OCI-LY3 (cell line): ENCODE results near the gene CWH43.
"Not testable (repeated sequence)": the region's sequence is repeated elsewhere in the genome, so short reads cannot be mapped to it uniquely, and the experiment has no call there.

ENCODE experiments used
- H2AFZ ChIP-seq: fragments of 200-600, 300-600 bp; shearing (Covaris generic); 2 replicates; pipeline ENCODE4 v1.6.0; 2014; ENCODE audit warnings: antibody characterized with exemption, low read depth, low read length
- H3K27ac ChIP-seq: fragments of 200-600, 300-600 bp; sonication (generic); 2 replicates; pipeline ENCODE4 v1.5.1; 2014; ENCODE audit warnings: mild to moderate bottlenecking, low read length, moderate library complexity, mixed read lengths
- H3K27me3 ChIP-seq: fragments of 200-600, 300-600 bp; sonication (generic); 2 replicates; pipeline ENCODE4 v1.6.1; 2014; ENCODE audit warnings: low read depth, low read length, mixed read lengths
- H3K36me3 ChIP-seq: fragments of 200-600, 300-600 bp; sonication (generic); replicated peaks from 2 replicates; pipeline ENCODE3; 2014; ENCODE audit warnings: low read depth, low read length, mixed read lengths
- H3K4me1 ChIP-seq: fragments of 300-600, 200-600 bp; sonication (generic); 2 replicates; pipeline ENCODE4 v1.6.1; 2014; ENCODE audit warnings: low read length, mixed read lengths
- H3K4me2 ChIP-seq: fragments of 200-600, 300-600 bp; sonication (generic); 2 replicates; pipeline ENCODE4 v1.6.1; 2014; ENCODE audit warnings: low read length, mixed read lengths
- H3K4me3 ChIP-seq: fragments of 300-600, 200-600 bp; sonication (generic); 2 replicates; pipeline ENCODE4 v1.5.1; 2014; ENCODE audit warnings: antibody characterized with exemption, mild to moderate bottlenecking, low read length, moderate library complexity
- H3K79me2 ChIP-seq: fragments of 300-600, 200-600 bp; shearing (Covaris generic); 2 replicates; pipeline ENCODE4 v1.6.1; 2014; ENCODE audit warnings: mild to moderate bottlenecking, low read length, mixed read lengths
- H3K9ac ChIP-seq: fragments of 300-600, 200-600 bp; shearing (Covaris generic); 2 replicates; pipeline ENCODE4 v1.6.0; 2014; ENCODE audit warnings: mild to moderate bottlenecking, low read length, moderate library complexity
- H3K9me3 ChIP-seq: fragments of 200-600, 300-600 bp; shearing (Covaris generic); 2 replicates; pipeline ENCODE4 v1.6.1; 2014; ENCODE audit warnings: low read length, mixed read lengths; ENCODE audit not compliant: insufficient read depth
- H4K20me1 ChIP-seq: fragments of 200-600, 300-600 bp; sonication (generic); 2 replicates; pipeline ENCODE4 v1.6.1; 2016; ENCODE audit warnings: low read length, mixed read lengths; ENCODE audit not compliant: insufficient read depth

CWH43 gene

GRCh38 chr4:49098034-49098759 is 112.1 kb downstream of the CWH43 start:
- not testable (repeated sequence) for H3K4me3 ChIP-seq, H3K4me1 ChIP-seq, H3K4me2 ChIP-seq, H3K27ac ChIP-seq, H3K36me3 ChIP-seq, H3K27me3 ChIP-seq, H4K20me1 ChIP-seq, H2AFZ ChIP-seq, H3K9ac ChIP-seq, H3K79me2 ChIP-seq
- peaks cover 44% of the 10 kb centered on the region for H3K9me3 ChIP-seq

- H3K79me2 ChIP-seq, H3K36me3 ChIP-seq, H3K4me2 ChIP-seq, H4K20me1 ChIP-seq, H3K4me3 ChIP-seq, H3K27me3 ChIP-seq, H3K4me1 ChIP-seq, H2AFZ ChIP-seq, H3K27ac ChIP-seq, H3K9ac ChIP-seq: not testable (repeated sequence)
- H3K9me3 ChIP-seq: peaks cover 54% of the 10 kb centered on the region
Observed at GRCh38 chr4:49099831-49100444, 113.9 kb downstream of the CWH43 start.

- H3K36me3 ChIP-seq, H3K27me3 ChIP-seq, H2AFZ ChIP-seq, H3K9ac ChIP-seq, H4K20me1 ChIP-seq, H3K4me3 ChIP-seq, H3K79me2 ChIP-seq, H3K4me2 ChIP-seq, H3K4me1 ChIP-seq, H3K27ac ChIP-seq: not testable (repeated sequence)
- H3K9me3 ChIP-seq: peaks cover 51% of the 10 kb centered on the region
Observed at GRCh38 chr4:49102344-49102898, 116.3 kb downstream of the CWH43 start.

- H4K20me1 ChIP-seq, H3K4me2 ChIP-seq, H3K36me3 ChIP-seq, H3K27ac ChIP-seq, H3K4me3 ChIP-seq, H3K4me1 ChIP-seq, H2AFZ ChIP-seq, H3K79me2 ChIP-seq, H3K27me3 ChIP-seq, H3K9ac ChIP-seq: not testable (repeated sequence)
- peaks cover 54% of the 10 kb centered on the region for H3K9me3 ChIP-seq
Observed at GRCh38 chr4:49103436-49104136, 117.5 kb downstream of the CWH43 start.

DNA sequence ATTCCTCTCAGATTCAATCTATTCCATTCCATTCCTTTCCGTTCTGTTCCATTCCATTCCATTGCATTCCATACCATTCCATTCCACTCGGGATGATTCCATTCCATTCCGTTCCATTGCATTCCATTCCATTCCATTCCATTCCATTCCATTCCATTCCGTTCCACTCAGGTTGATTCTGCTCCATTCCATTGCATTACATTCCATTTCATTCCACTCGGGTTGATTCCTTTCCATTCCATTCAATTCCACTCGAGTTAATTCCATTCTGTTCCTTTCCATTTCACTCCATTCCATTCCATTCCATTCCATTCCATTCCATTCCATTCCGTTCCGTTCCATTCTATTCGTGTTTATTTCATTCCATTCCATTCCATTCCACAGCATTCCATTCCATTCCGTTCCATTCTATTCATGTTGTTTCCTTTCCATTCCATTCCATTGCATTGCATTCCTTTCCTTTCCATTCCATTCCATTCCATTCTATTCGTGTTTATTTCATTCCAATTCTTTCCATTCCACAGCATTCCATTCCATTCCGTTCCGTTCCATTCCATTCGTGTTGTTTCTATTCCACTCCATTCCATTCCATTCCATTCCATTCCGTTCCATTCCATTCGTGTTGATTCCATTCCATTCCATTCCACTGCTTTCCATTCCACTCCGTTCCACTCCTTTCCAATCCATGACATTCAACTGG is 118.3 kb downstream of the CWH43 start:
- H3K4me2 ChIP-seq, H3K4me3 ChIP-seq, H3K27me3 ChIP-seq, H3K27ac ChIP-seq, H2AFZ ChIP-seq, H3K9ac ChIP-seq, H3K79me2 ChIP-seq, H3K36me3 ChIP-seq, H3K4me1 ChIP-seq, H4K20me1 ChIP-seq: not testable (repeated sequence)
- peaks cover 49% of the 10 kb centered on the region for H3K9me3 ChIP-seq

GRCh38 chr4:49105248-49105904 is 119.3 kb downstream of the CWH43 start:
- not testable (repeated sequence) for H2AFZ ChIP-seq, H3K4me2 ChIP-seq, H3K27me3 ChIP-seq, H3K79me2 ChIP-seq, H4K20me1 ChIP-seq, H3K4me1 ChIP-seq, H3K4me3 ChIP-seq, H3K27ac ChIP-seq, H3K9ac ChIP-seq, H3K36me3 ChIP-seq
- peaks cover 44% of the 10 kb centered on the region for H3K9me3 ChIP-seq

GRCh38 chr4:49107262-49107661 is 121.2 kb downstream of the CWH43 start:
- not testable (repeated sequence) for H3K4me1 ChIP-seq, H3K27me3 ChIP-seq, H3K36me3 ChIP-seq, H2AFZ ChIP-seq, H3K4me3 ChIP-seq, H4K20me1 ChIP-seq, H3K79me2 ChIP-seq, H3K9ac ChIP-seq, H3K4me2 ChIP-seq, H3K27ac ChIP-seq
- peaks cover 47% of the 10 kb centered on the region for H3K9me3 ChIP-seq

- H3K4me2 ChIP-seq, H3K36me3 ChIP-seq, H2AFZ ChIP-seq, H3K9ac ChIP-seq, H3K27ac ChIP-seq, H3K4me1 ChIP-seq, H3K4me3 ChIP-seq, H3K27me3 ChIP-seq, H4K20me1 ChIP-seq, H3K79me2 ChIP-seq: not testable (repeated sequence)
- H3K9me3 ChIP-seq: peaks cover 43% of the 10 kb centered on the region
Observed at GRCh38 chr4:49108183-49108978, 122.3 kb downstream of the CWH43 start.
